LNCaP clone FGC (cell line): Measurements from ENCODE around the gene NT5C.

Experiments
- DNase-seq: peaks from one replicate; pipeline ENCODE4 v3.0.0-alpha.2; 2011; ENCODE audit warnings: low read depth
- H3K4me3 ChIP-seq: 2 replicates; pipeline ENCODE4 v1.5.1; 2011; ENCODE audit warnings: mild to moderate bottlenecking, low read depth, low read length, control low read depth
- CTCF ChIP-seq: IDR thresholded peaks from 2 replicates; pipeline ENCODE4 v1.5.1; 2012; ENCODE audit warnings: mild to moderate bottlenecking; ENCODE audit not compliant: control insufficient read depth, insufficient read depth; ENCODE audit errors: extremely low read depth

NT5C gene

GRCh38 chr17:75124819-75125162 lies 6.8 kb downstream of the NT5C start:
- no peak for DNase-seq
- no peak overlapping the region for H3K4me3 ChIP-seq
- TF ChIP-seq CTCF, result no peak

GRCh38 chr17:75124041-75124818 lies 7.3 kb downstream of the NT5C start:
- no peak overlapping the region for H3K4me3 ChIP-seq
- TF ChIP-seq CTCF, result no peak
- DNase-seq, result no peak

GRCh38 chr17:75118307-75118706 lies 13.2 kb downstream of the NT5C start:
- H3K4me3 ChIP-seq, result no peak overlapping the region
- DNase-seq, result no peak
- no peak for TF ChIP-seq CTCF

GRCh38 chr17:75116737-75117136 lies 14.8 kb downstream of the NT5C start:
- no peak for DNase-seq
- H3K4me3 ChIP-seq, result no peak overlapping the region
- no peak for TF ChIP-seq CTCF

- no peak overlapping the region for H3K4me3 ChIP-seq
- no peak for DNase-seq
- TF ChIP-seq CTCF, result no peak
Measured at GRCh38 chr17:75115555-75115954, 16.0 kb downstream of the NT5C start.

GRCh38 chr17:75114552-75115314 lies 16.8 kb downstream of the NT5C start:
- no peak overlapping the region; the same call in 1 of the 2 replicates for H3K4me3 ChIP-seq

More at GRCh38 chr17:75114552-75115314, 16.8 kb downstream of the NT5C start:
- DNase-seq, result no peak
- TF ChIP-seq CTCF, result no peak
